BLaER1 (cell line): ENCODE data around the gene PRKCE.

Experiments
- H3K27ac ChIP-seq: shearing (Covaris generic); formaldehyde crosslinking; 2 replicates; pipeline ENCODE4 v1.8.1; 2022
- H3K27me3 ChIP-seq: shearing (Covaris generic); formaldehyde crosslinking; 2 replicates; pipeline ENCODE4 v1.8.1; 2022
- H3K36me3 ChIP-seq: shearing (Covaris generic); formaldehyde crosslinking; 2 replicates; pipeline ENCODE4 v1.8.1; 2022
- H3K4me1 ChIP-seq: shearing (Covaris generic); formaldehyde crosslinking; 2 replicates; pipeline ENCODE4 v1.8.1; 2022
- H3K4me2 ChIP-seq: shearing (Covaris generic); formaldehyde crosslinking; 2 replicates; pipeline ENCODE4 v1.8.1; 2022
- H3K4me3 ChIP-seq: shearing (Covaris generic); formaldehyde crosslinking; 2 replicates; pipeline ENCODE4 v1.8.1; 2022
- H3K9ac ChIP-seq: shearing (Covaris generic); formaldehyde crosslinking; 2 replicates; pipeline ENCODE4 v1.8.1; 2022
- H3K9me3 ChIP-seq: shearing (Covaris generic); formaldehyde crosslinking; 2 replicates; pipeline ENCODE4 v1.8.1; 2022
- H4K20me1 ChIP-seq: shearing (Covaris generic); formaldehyde crosslinking; 2 replicates; pipeline ENCODE4 v1.8.1; 2022
- Cebpa-rat ChIP-seq: shearing (Covaris generic); IDR thresholded peaks from 2 replicates; pipeline ENCODE4 v1.8.1; 2022

PRKCE gene

DNA sequence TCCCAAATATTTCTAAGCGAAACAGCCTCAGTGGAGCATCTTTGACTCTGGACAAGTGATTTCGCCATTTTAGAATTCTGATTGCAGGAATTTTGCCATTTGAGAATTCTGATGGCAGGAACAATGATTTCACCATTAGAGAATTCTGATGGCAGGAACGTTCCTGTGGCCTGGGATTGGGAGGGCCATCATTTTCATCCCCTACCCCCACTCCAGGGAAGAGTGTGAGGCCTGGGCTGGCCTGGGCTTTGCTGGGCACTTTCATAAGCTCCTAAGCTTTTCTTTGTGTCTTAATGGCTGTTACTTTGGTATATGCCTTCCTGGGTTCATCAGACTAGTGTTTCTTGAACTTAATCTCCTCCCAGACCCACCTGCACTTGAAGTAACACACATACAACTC lies 516.4 kb downstream of the PRKCE start:
- Histone ChIP-seq H3K27me3 (no peaks in the 10 kb centered on the region), H3K4me1 (no peaks in the 10 kb centered on the region), H3K27ac (no peak overlapping the region), H4K20me1 (peaks cover 50% of the 10 kb centered on the region; the same call in 1 of the 2 replicates), H3K4me2 (no peak overlapping the region), H3K9me3 (no peaks in the 10 kb centered on the region), H3K9ac (no peak overlapping the region), H3K36me3 (peaks cover 100% of the 10 kb centered on the region), H3K4me3 (no peak overlapping the region)
- no peak for TF ChIP-seq Cebpa-rat

DNA sequence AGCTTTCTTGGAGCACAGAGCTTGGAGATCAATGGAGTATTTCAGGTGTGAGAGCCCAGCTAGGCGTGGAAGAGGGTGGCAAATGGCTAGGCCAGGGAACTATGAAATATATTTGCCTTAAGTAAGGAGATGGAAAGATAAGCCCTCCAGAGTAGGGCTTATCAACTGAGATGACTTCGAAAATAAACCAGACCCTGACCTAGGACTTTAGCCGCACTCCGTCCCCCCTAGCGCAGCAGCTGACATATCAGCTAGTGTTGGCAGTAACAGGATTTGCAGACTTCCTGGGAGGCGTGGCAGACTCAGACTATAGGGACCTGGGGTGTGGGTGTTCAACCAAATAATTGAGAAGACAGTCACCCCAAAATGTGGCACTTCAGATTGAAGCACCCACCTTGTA lies 518.0 kb downstream of the PRKCE start:
- Histone ChIP-seq H3K4me1 (no peaks in the 10 kb centered on the region), H3K4me2 (no peak overlapping the region), H3K27ac (no peak overlapping the region), H3K36me3 (peaks cover 100% of the 10 kb centered on the region), H3K9ac (no peak overlapping the region), H3K27me3 (no peaks in the 10 kb centered on the region), H3K9me3 (no peaks in the 10 kb centered on the region), H4K20me1 (peaks cover 40% of the 10 kb centered on the region; the same call in 1 of the 2 replicates), H3K4me3 (no peak overlapping the region)
- TF ChIP-seq Cebpa-rat, result no peak

DNA sequence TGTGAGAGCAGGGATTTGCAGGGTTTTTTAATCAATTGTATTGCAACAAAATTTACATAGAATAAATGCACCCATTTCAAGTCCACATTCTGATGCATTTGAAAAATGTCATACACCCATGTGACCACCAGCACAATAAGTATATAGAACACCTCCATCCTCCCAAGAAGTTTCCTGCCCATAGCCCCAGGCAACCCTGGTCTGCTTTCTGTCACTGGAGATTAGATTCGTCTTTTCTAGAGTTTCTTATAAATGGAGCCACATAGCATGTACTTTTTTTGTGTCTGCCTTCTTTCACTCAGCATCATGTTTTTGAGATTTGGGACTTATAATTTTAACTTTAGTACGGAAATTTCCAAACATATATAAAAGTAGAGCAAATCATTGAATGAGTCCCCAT lies 518.6 kb downstream of the PRKCE start:
- Histone ChIP-seq H3K27ac (no peak overlapping the region), H3K4me2 (no peak overlapping the region), H4K20me1 (peaks cover 36% of the 10 kb centered on the region; the same call in 1 of the 2 replicates), H3K4me3 (no peak overlapping the region), H3K9me3 (no peaks in the 10 kb centered on the region), H3K27me3 (no peaks in the 10 kb centered on the region), H3K4me1 (no peaks in the 10 kb centered on the region), H3K9ac (no peak overlapping the region), H3K36me3 (peaks cover 100% of the 10 kb centered on the region)
- no peak for TF ChIP-seq Cebpa-rat

DNA sequence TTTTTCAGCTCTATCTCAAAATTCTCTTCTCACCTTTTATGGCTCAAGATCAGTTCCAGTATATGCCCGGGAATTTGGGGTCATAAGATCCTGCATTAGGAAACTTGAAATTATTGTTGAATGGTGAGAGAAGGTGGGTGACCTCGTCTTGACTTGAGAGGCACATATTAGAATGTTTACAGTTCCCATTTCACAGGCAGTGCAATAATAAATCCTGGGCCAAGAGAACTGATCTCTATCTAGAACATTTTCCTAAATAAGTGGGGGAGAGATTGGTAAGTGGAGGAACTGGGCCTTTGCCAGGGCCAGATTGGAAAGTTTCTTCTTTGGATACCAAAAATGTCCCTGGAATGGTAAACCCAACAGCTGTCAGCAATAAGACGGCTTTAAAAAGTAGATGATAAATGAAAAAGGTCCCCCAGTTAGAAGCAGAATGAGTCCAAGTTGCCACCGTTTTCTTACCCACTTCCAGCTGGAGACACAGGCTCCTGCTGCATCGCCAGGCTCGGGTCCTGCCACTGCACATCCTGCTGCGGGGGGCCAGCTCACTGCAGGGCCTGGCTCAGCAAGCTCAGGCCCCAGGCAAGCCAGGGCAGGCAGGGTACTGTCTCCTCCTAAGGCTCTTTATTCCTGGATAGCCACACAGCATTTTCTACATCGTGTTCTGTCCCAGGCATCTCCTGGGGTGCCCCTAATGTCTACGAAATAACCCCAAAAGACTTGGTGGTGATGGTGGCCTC lies 519.3 kb downstream of the PRKCE start:
- Histone ChIP-seq H3K27me3 (no peaks in the 10 kb centered on the region), H3K4me1 (no peaks in the 10 kb centered on the region), H3K36me3 (peaks cover 100% of the 10 kb centered on the region), H3K4me2 (no peak overlapping the region), H3K9ac (no peak overlapping the region), H3K9me3 (no peaks in the 10 kb centered on the region), H3K4me3 (no peak overlapping the region), H4K20me1 (peaks cover 35% of the 10 kb centered on the region; the same call in 1 of the 2 replicates), H3K27ac (no peak overlapping the region)
- no peak for TF ChIP-seq Cebpa-rat

DNA sequence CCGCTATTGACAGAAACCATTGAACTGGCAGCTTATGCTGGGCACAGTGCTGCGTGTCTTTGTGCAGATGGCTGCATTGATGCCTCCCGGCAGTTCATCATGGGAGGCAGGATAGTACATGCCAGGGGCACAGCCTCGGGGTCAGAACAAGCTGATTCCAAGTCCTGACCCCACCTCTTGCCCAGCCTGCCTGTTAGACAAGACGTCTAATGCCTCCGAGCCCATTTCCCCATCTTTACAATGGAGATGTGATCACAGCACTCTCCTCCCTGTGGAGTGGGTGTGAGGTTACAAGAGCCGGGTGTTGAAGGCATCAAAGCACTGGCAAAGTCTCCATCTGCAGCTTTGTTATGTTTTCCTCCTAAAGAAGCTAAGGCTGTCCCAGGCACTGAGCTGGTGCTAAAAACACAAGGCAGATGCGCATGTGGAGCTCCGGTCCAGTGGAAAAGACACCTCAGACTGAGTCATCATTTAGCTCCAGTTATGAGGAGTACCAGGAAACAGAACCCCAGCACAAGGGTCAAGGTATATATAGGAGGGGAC lies 520.0 kb downstream of the PRKCE start:
- Histone ChIP-seq H3K36me3 (peaks cover 100% of the 10 kb centered on the region), H3K27me3 (no peaks in the 10 kb centered on the region), H3K4me2 (no peak overlapping the region), H3K9ac (no peak overlapping the region), H3K4me3 (no peak overlapping the region), H3K27ac (no peak overlapping the region), H4K20me1 (peaks cover 33% of the 10 kb centered on the region; the same call in 1 of the 2 replicates), H3K4me1 (no peaks in the 10 kb centered on the region), H3K9me3 (no peaks in the 10 kb centered on the region)
- TF ChIP-seq Cebpa-rat, result no peak

DNA sequence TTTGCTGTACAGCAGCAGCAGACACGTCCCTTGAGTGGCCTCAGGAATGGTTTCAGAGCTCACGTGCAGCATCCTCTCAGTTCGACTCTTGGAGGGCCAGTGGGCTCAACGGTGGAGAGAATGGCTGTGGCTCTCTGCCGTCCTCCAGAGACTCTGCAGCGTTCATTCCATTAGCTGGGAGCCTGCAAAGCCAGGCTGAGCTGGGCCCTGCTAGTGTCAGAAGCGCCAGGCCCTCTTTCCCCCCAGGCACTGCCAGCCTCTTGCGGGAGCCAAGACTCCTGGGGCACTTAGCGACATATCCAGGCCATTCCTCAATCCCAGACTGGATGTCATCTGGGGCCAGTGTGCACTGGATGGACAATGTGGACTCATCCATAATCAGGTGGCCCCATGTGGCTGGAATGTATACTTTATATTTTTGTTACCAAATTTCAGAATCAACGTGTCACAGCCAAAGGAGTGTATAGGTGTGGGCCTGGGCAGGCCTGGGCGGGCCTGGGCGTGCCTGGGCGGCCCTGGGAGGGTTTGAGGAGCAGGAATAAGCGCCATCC lies 520.6 kb downstream of the PRKCE start:
- Histone ChIP-seq H3K4me3 (no peak overlapping the region), H4K20me1 (peaks cover 33% of the 10 kb centered on the region; the same call in 1 of the 2 replicates), H3K9me3 (no peaks in the 10 kb centered on the region), H3K36me3 (peaks cover 100% of the 10 kb centered on the region), H3K27ac (no peak overlapping the region), H3K9ac (no peak overlapping the region), H3K27me3 (no peaks in the 10 kb centered on the region), H3K4me2 (no peak overlapping the region), H3K4me1 (peaks cover 2% of the 10 kb centered on the region; the same call in 1 of the 2 replicates)
- TF ChIP-seq Cebpa-rat, result no peak

DNA sequence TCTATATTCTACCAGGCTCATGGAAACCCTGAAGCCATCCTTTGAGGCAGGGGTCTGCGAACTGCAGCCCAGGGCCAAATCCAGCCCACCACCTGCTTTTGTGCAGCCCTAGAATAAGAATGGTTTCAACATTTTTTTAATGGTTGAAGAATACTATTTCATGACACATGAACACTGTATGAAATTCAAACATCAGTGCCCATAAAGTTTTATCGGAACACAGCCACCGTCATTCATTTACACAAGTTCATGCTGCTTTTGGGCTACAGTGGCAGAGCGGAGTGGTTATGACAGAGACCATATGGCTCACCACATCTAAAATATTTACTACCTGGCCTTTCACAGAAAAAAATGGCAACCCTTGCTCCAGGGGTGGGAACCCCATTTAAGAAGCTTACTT lies 521.6 kb downstream of the PRKCE start:
- H3K9ac ChIP-seq, result no peak overlapping the region
- peaks cover 100% of the 10 kb centered on the region for H3K36me3 ChIP-seq
- no peak overlapping the region for H3K4me2 ChIP-seq
- H3K9me3 ChIP-seq, result no peaks in the 10 kb centered on the region
- no peak for TF ChIP-seq Cebpa-rat
- H3K27ac ChIP-seq, result no peak overlapping the region
- H3K27me3 ChIP-seq, result no peaks in the 10 kb centered on the region
- no peak overlapping the region for H3K4me3 ChIP-seq
- peaks cover 33% of the 10 kb centered on the region; the same call in 1 of the 2 replicates for H4K20me1 ChIP-seq
- peaks cover 12% of the 10 kb centered on the region for H3K4me1 ChIP-seq

DNA sequence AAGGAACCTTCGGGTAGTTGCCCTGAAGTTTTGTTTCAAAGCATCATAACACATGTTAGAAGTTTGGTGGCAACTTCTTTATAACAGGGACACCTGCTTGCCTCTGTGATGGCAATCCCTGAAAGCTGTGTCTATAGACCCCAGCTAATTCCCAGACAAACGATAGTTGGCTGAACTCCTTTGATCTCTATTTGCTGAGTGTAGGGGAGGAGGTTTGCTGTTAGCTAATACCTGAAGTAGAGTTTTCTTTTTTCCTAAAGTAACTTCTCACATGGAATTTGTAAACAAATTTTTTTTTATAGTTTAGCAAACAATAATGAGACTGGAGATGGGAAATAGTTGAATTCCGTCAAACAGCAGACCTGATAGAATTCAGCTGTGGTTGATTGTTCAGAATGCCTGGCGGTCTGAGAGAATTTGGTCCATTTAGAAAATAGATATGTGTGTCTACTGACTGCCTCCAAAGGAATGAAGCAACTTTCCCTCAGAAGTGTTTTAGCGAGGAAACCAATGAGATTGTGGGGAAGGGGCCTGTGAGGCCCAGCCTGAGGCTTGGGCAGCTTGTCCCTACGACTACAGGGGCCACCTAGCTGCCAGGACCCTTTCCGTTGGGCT lies 522.3 kb downstream of the PRKCE start:
- H3K4me2 ChIP-seq, result no peak overlapping the region

DNA sequence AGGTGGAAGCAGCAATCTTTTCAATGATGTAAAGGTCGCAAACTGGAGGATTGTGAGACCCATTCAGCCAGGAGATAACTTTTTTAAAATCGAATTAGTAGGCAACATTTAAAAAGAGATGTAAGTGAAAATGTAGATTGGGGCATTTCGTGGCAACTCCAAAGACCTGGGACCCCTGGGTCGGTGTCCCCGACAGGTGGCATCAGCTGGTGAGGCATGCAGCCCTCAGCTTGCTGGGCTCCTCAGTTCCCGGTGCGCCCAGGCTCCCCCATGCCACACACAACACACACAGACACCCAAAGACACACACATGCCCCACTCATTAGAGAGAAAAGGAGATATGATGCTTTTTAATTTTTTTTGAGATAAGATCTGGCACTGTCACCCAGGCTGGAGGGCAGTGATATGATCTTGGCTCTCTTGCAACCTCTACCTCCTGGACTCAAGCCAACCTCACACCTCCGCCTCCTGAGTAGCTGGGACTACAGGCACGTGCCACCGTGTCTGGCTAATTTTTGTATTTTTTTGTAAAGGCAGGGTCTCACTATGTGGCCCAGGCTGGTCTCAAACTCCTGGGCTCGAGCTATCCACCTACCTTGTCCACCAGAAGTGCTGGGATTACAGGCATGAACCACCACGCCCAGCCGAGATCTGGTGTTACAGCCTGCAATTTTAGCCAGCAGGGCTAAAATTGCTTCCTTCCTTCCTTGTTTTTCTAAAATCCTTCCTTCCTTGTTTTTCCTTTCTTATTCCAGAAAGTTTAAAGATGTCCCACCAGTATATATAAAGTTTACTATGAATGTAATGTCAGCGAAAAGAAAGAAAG lies 523.1 kb downstream of the PRKCE start:
- no peak overlapping the region for H3K9ac ChIP-seq
- no peak for TF ChIP-seq Cebpa-rat
- peaks cover 27% of the 10 kb centered on the region for H3K4me1 ChIP-seq
- H3K4me3 ChIP-seq, result no peak overlapping the region
- H3K36me3 ChIP-seq, result peaks cover 98% of the 10 kb centered on the region
- 0 out of 2 replicates have a peak, but pooled peaks cover 35% of the 10 kb centered on the region for H4K20me1 ChIP-seq
- no peak overlapping the region for H3K27ac ChIP-seq
- H3K27me3 ChIP-seq, result no peaks in the 10 kb centered on the region
- no peak overlapping the region for H3K4me2 ChIP-seq
- H3K9me3 ChIP-seq, result no peaks in the 10 kb centered on the region

More for the DNA sequence above, 522.3 kb downstream of the PRKCE start:
- Histone ChIP-seq H3K4me1 (peaks cover 19% of the 10 kb centered on the region), H3K4me3 (no peak overlapping the region), H3K9me3 (no peaks in the 10 kb centered on the region), H3K36me3 (peaks cover 98% of the 10 kb centered on the region), H3K27ac (no peak overlapping the region), H4K20me1 (peaks cover 34% of the 10 kb centered on the region; the same call in 1 of the 2 replicates), H3K27me3 (no peaks in the 10 kb centered on the region), H3K9ac (no peak overlapping the region)
- no peak for TF ChIP-seq Cebpa-rat
